SK-N-SH treated with all-trans-retinoic acid at 6 μM for 48 hours (cell line): ENCODE results near the gene TMOD3.

ENCODE experiments used
- ARNTL ChIP-seq: fragments of 450-650 bp; formaldehyde crosslinking; IDR thresholded peaks from 2 replicates; pipeline ENCODE4 v1.5.0; 2020; ENCODE audit warnings: low read depth, mild to moderate bottlenecking, moderate library complexity, borderline replicate concordance
- BACH2 ChIP-seq: fragments of 250-450 bp; sonication (Bioruptor Pico); IDR thresholded peaks from 2 replicates; pipeline ENCODE4 v1.9.0; 2021; ENCODE audit warnings: mild to moderate bottlenecking, borderline replicate concordance
- CREB5 ChIP-seq: fragments of 250-450 bp; sonication (Bioruptor Pico); IDR thresholded peaks from 2 replicates; pipeline ENCODE4 v1.5.1; 2020; ENCODE audit warnings: low read depth, mild to moderate bottlenecking, moderate library complexity
- ESRRG ChIP-seq: fragments of 250-450 bp; sonication (Bioruptor Pico); IDR thresholded peaks from 2 replicates; pipeline ENCODE4 v1.6.1; 2021; ENCODE audit warnings: mild to moderate bottlenecking
- PATZ1 ChIP-seq: fragments of 250-450 bp; sonication (Bioruptor Pico); IDR thresholded peaks from 2 replicates; pipeline ENCODE4 v1.8.0; 2020; ENCODE audit warnings: mild to moderate bottlenecking, moderate library complexity, borderline replicate concordance
- POU6F1 ChIP-seq: fragments of 250-450 bp; sonication (Bioruptor Pico); IDR thresholded peaks from 2 replicates; pipeline ENCODE4 v1.8.0; 2021; ENCODE audit warnings: low read depth, mild to moderate bottlenecking, moderate library complexity, borderline replicate concordance
- RARB ChIP-seq: fragments of 250-450 bp; sonication (Bioruptor Pico); IDR thresholded peaks from 2 replicates; pipeline ENCODE4 v1.8.0; 2021; ENCODE audit warnings: mild to moderate bottlenecking, moderate library complexity
- TCF4 ChIP-seq: fragments of 250-450 bp; sonication (Bioruptor Pico); IDR thresholded peaks from 2 replicates; pipeline ENCODE4 v1.8.0; 2021; ENCODE audit warnings: mild to moderate bottlenecking, moderate library complexity, borderline replicate concordance
- TOX ChIP-seq: fragments of 250-450 bp; sonication (Bioruptor Pico); IDR thresholded peaks from 2 replicates; pipeline ENCODE4 v1.8.0; 2021; ENCODE audit warnings: mild to moderate bottlenecking, moderate library complexity, borderline replicate concordance
- ZC3H10 ChIP-seq: fragments of 250-450 bp; sonication (Bioruptor Pico); IDR thresholded peaks from 2 replicates; pipeline ENCODE4 v1.5.1; 2021; ENCODE audit warnings: mild to moderate bottlenecking, moderate library complexity
- ZFP3 ChIP-seq: fragments of 250-450 bp; sonication (Bioruptor Pico); IDR thresholded peaks from 2 replicates; pipeline ENCODE4 v1.5.0; 2020; ENCODE audit warnings: mild to moderate bottlenecking, moderate library complexity

GRCh38 chr15:51924156-51925068 lies 95.0 kb downstream of the TMOD3 start:
- TF ChIP-seq POU6F1 (no peak), BACH2 (CRISPR knock-in tag) (no peak), RARB (CRISPR knock-in tag) (no peak), ZFP3 (CRISPR knock-in tag) (no peak), PATZ1 (no peak), TOX (CRISPR knock-in tag) (no peak), TCF4 (CRISPR knock-in tag) (no peak), CREB5 (CRISPR knock-in tag) (no peak), ARNTL (CRISPR knock-in tag) (no peak), ESRRG (no peak), ZC3H10 (no peak)
